Astrocyte of the spinal cord (primary cell): ENCODE measurements around the gene INPP4A.

Experiments used
- DNase-seq: peaks from one replicate; pipeline ENCODE4 v3.0.0; 2011; ENCODE audit warnings: low read depth, low spot score
- H3K4me3 ChIP-seq: 2 replicates; pipeline ENCODE4 v1.5.1; 2011; ENCODE audit warnings: low read depth, mild to moderate bottlenecking, low read length, moderate library complexity
- CTCF ChIP-seq: IDR thresholded peaks from 2 replicates; pipeline ENCODE4 v1.5.1; 2012; ENCODE audit warnings: low read depth, mild to moderate bottlenecking, low read length, inconsistent platforms
- in situ Hi-C: cut with HindIII; loops from 2 replicates; pipeline ENCODE4 v1.10.0; 2017; ENCODE audit warnings: low sequenced_read_pairs

The INPP4A gene

DNA sequence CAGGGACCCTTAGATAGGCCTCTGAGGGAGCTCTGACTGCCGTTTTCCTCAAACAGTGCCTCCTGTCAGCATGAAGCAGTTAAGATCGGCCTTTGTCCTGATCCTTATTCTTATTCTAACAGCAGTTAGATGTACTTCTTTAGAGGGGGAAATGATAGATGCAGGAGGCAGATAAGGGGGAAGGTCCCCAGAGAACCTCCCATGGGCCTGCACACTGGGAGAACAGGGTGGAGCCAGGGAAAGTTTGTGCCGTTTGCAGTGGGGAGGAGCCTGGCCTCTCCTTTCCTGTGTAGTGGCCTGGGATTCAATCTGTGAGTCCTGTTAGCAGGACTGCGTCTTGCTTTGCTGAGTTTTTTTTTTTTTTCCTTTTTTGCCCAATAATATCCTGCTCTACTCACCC lies 7.9 kb upstream of the INPP4A start:
- TF ChIP-seq CTCF: no peak
- in situ Hi-C loops: no loop called here
- no peak overlapping the region for H3K4me3 ChIP-seq
- DNase-seq: no peak

- no peak overlapping the region for H3K4me3 ChIP-seq
- in situ Hi-C loops: no loop called here
- TF ChIP-seq CTCF: no peak
- DNase-seq: no peak
Observed at GRCh38 chr2:98438190-98439133, 6.2 kb upstream of the INPP4A start.

DNA sequence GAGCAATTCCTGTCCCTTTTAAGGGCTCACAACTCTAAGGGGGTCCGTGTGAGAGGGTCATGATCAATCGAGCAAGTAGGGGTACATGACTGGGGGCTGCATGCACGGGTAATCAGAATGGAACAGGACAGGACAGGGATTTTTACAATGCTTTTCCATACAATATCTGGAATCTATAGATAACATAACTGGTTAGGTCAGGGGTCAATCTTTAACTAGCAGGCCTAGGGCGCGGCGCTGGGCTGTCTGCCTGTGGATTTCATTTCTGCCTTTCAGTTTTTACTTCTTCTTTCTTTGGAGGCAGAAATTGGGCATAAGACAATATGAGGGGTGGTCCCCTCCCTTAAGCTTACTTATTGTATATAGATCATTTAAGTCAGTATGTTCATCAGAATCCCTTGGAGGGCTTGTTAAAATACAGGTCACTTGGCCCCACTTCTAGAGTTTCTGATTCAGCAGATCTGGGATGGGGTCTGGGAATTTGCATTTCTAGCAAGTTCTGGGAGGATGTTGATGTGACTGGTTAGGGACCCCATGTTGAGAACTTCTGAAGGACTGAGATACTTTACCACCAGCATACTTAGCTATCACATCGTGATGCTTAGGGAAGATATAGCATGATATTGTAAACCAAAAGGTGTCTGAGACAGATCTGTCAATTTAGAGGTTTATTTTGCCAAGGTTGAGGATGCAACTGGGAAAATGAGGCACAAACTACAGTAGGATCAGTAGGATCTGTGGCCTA lies 2.8 kb upstream of the INPP4A start:
- no peak for DNase-seq
- TF ChIP-seq CTCF: no peak
- H3K4me3 ChIP-seq: no peak overlapping the region
- in situ Hi-C loops: no loop called here

DNA sequence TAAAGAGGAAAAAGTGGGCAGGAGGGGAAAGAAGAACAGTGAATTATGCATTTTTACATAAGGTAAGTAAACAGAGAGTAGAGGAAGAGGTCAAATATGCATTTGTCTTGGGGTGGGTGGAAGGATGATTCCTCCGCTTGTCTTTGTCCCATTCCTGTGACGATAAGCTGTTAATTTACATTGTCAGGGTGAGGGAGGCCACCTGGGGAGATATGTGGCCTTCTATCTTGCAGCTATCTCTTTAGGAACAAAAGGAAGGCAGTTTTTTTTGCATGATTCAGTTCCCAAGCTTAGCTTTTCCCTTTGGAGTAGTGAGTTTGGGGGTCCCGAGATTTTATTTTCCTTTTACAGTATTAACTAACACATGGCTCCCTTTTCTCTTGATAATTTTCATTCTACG lies 2.2 kb upstream of the INPP4A start:
- no peak overlapping the region for H3K4me3 ChIP-seq
- in situ Hi-C loops: no loop called here
- no peak for DNase-seq
- TF ChIP-seq CTCF: no peak

DNA sequence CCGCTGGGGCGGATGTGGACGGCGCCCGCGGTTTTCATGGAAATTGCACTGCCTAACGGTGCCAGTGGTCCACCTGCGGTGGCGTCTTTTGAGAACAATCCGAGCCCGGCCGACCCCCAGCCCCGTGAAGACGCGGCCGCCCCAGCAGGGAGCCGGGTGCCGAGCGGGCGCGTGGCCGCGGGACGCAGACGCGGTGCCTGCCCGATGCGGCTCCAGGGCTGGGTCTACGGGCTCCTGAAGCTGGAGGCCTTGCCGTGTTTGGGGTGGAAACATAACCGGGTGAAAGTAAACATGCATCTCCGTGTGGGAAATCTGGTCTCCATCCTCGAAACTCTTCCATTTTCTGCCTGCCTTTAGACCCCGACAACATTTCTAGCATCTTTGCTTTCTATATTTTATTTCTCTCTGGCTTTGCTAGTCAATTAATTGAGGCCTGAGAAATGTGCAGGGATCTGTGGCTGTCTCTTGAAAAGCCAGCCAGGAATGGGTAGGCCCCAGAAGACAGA lies 572 bp downstream of the INPP4A start:
- peak; percentile 17 for DNase-seq
- no peak for TF ChIP-seq CTCF
- H3K4me3 ChIP-seq: peak overlapping the region; percentile 66
- in situ Hi-C loops: no loop called here

- DNase-seq: no peak
- no peak for TF ChIP-seq CTCF
- H3K4me3 ChIP-seq: peak overlapping the region; percentile 66
- in situ Hi-C loops: no loop called here
Observed at GRCh38 chr2:98445683-98446581, 1.3 kb downstream of the INPP4A start.
